H1 (cell line): Measurements from ENCODE around the gene TTLL5. TPM values are rescaled to one million over a fixed set of nuclear protein-coding genes. Genes with fewer than 3 reads are reported as not detected.

Source experiments
- CTCF ChIA-PET: fragments of 300-600 bp; sonication (Branson Sonifier 250); formaldehyde crosslinking; loops from one replicate; lab custom pipeline; 2021; ENCODE audit not compliant: partially characterized antibody; lab: Charles Lee
- POLR2A ChIA-PET: fragments of 300-600 bp; sonication (Branson Sonifier 250); formaldehyde crosslinking; loops from one replicate; lab custom pipeline; 2021; ENCODE audit warnings: inconsistent platforms; ENCODE audit not compliant: partially characterized antibody; lab: Charles Lee
- DNase-seq, 2 experiments: peaks; one replicate each; pipeline versions ENCODE4 v3.0.0 to v3.0.0-alpha.2; 2010 to 2022; ENCODE audit warnings: low spot score in 2 of 2, low read depth in 1 of 2, mixed read lengths in 1 of 2
- FAIRE-seq: peaks from 2 replicates; lab custom pipeline; 2011; peaks lifted over from hg19 to GRCh38; lab: Jason Lieb, UNC
- H2AFZ ChIP-seq: 2 replicates; pipeline ENCODE4 v1.8.1; 2012; ENCODE audit warnings: low read length, inconsistent platforms
- H2AK5ac ChIP-seq: 2 replicates; pipeline ENCODE4 v1.6.1; 2013; ENCODE audit warnings: low read depth, low read length
- H2BK120ac ChIP-seq: replicated peaks from 2 replicates; pipeline ENCODE3; 2013; ENCODE audit warnings: low read depth, low read length, inconsistent platforms
- H2BK12ac ChIP-seq: 2 replicates; pipeline ENCODE4 v1.6.1; 2013; ENCODE audit warnings: low read depth, low read length
- H2BK15ac ChIP-seq: 2 replicates; pipeline ENCODE4 v1.6.1; 2013; ENCODE audit warnings: low read length
- H2BK20ac ChIP-seq: 2 replicates; pipeline ENCODE4 v1.6.1; 2013; ENCODE audit warnings: low read length
- H2BK5ac ChIP-seq: 2 replicates; pipeline ENCODE4 v1.6.1; 2013; ENCODE audit warnings: low read depth, low read length
- H3K14ac ChIP-seq: 2 replicates; pipeline ENCODE4 v1.6.1; 2013; ENCODE audit warnings: inconsistent platforms; ENCODE audit not compliant: insufficient read length
- H3K18ac ChIP-seq: 2 replicates; pipeline ENCODE4 v1.6.1; 2013; ENCODE audit warnings: low read length; ENCODE audit errors: extremely low read depth
- H3K23ac ChIP-seq: 2 replicates; pipeline ENCODE4 v1.6.1; 2013; ENCODE audit warnings: inconsistent platforms; ENCODE audit not compliant: insufficient read length
- H3K23me2 ChIP-seq: 2 replicates; pipeline ENCODE4 v1.6.1; 2013; ENCODE audit warnings: low read depth, low read length
- H3K27ac ChIP-seq: 2 replicates; pipeline ENCODE4 v1.6.1; 2011; ENCODE audit warnings: low read depth, low read length, inconsistent platforms
- H3K27me3 ChIP-seq, 4 experiments: replicated peaks in 1 of 4; 1 replicate in 1 of 4; 2 replicates in 3 of 4; pipeline versions ENCODE4 v1.6.1 to v1.8.1; 2011 to 2013; ENCODE audit warnings: low read length in 3 of 4, mild to moderate bottlenecking in 3 of 4, inconsistent platforms in 2 of 4, mixed read lengths in 2 of 4, moderate library complexity in 1 of 4; ENCODE audit not compliant: control insufficient read depth in 3 of 4, insufficient read depth in 3 of 4; ENCODE audit errors: extremely low read depth in 1 of 4
- H3K36me3 ChIP-seq, 4 experiments: 2 replicates each; pipeline versions ENCODE4 v1.6.1 to v1.8.1; 2011 to 2013; ENCODE audit warnings: mild to moderate bottlenecking in 4 of 4, low read length in 3 of 4, moderate library complexity in 2 of 4, control low read depth in 1 of 4, inconsistent platforms in 1 of 4; ENCODE audit not compliant: insufficient read depth in 4 of 4, control insufficient read depth in 2 of 4
- H3K4ac ChIP-seq: replicated peaks from 2 replicates; pipeline ENCODE3; 2013; ENCODE audit warnings: low read length, low read depth, mixed read lengths, inconsistent platforms; ENCODE audit not compliant: insufficient read length
- H3K4me1 ChIP-seq, 4 experiments: replicated peaks in 1 of 4; 1 replicate in 1 of 4; 2 replicates in 3 of 4; pipeline versions ENCODE4 v1.6.1 to v1.8.1; 2011 to 2013; ENCODE audit warnings: low read length in 3 of 4, inconsistent platforms in 2 of 4, mixed read lengths in 1 of 4; ENCODE audit not compliant: insufficient read depth in 4 of 4, control insufficient read depth in 3 of 4
- H3K4me2 ChIP-seq, 2 experiments: 2 replicates each; pipeline versions ENCODE4 v1.6.1 to v1.8.1; 2011 to 2013; ENCODE audit warnings: low read depth in 2 of 2, low read length in 2 of 2, control low read depth in 1 of 2, inconsistent platforms in 1 of 2, mild to moderate bottlenecking in 1 of 2; ENCODE audit not compliant: insufficient read depth in 1 of 2
- H3K4me3 ChIP-seq, 4 experiments: fragments of 200-600, 300-600 bp in 1 of 4; sonication (generic), shearing (Covaris generic), sonication (Bioruptor Twin) in 1 of 4; 2 replicates each; pipeline versions ENCODE4 v1.5.1 to v1.8.1; 2011 to 2016; ENCODE audit warnings: low read length in 4 of 4, low read depth in 3 of 4, control low read depth in 2 of 4, inconsistent platforms in 2 of 4, mild to moderate bottlenecking in 2 of 4, mixed read lengths in 1 of 4, moderate library complexity in 1 of 4; ENCODE audit not compliant: insufficient read depth in 2 of 4; ENCODE audit errors: extremely low read depth in 1 of 4
- H3K56ac ChIP-seq: replicated peaks from 2 replicates; pipeline ENCODE3; 2013; ENCODE audit warnings: low read depth, mild to moderate bottlenecking, mixed read lengths, low read length, inconsistent platforms; ENCODE audit not compliant: insufficient read length
- H3K79me1 ChIP-seq: 2 replicates; pipeline ENCODE4 v1.6.1; 2013; ENCODE audit warnings: low read depth, low read length, control low read depth
- H3K79me2 ChIP-seq, 2 experiments: 2 replicates each; pipeline versions ENCODE4 v1.6.1 to v1.8.1; 2012 to 2013; ENCODE audit warnings: low read length in 2 of 2, mild to moderate bottlenecking in 2 of 2, inconsistent platforms in 1 of 2; ENCODE audit not compliant: insufficient read depth in 2 of 2, control insufficient read depth in 1 of 2
- H3K9ac ChIP-seq, 4 experiments: replicated peaks in 1 of 4; 1 replicate in 1 of 4; 2 replicates in 3 of 4; pipeline versions ENCODE4 v1.6.1 to v1.8.1; 2011 to 2013; ENCODE audit warnings: low read depth in 3 of 4, low read length in 3 of 4, control low read depth in 2 of 4, mild to moderate bottlenecking in 2 of 4, moderate library complexity in 2 of 4, inconsistent platforms in 1 of 4; ENCODE audit errors: extremely low read depth in 1 of 4
- H3K9me3 ChIP-seq, 2 experiments: 2 replicates each; pipeline versions ENCODE4 v1.6.1 to v1.8.1; 2012 to 2013; ENCODE audit warnings: mild to moderate bottlenecking in 2 of 2, moderate library complexity in 2 of 2, control low read depth in 1 of 2, inconsistent platforms in 1 of 2, low read depth in 1 of 2, low read length in 1 of 2, mixed read lengths in 1 of 2; ENCODE audit not compliant: insufficient read depth in 2 of 2
- H4K20me1 ChIP-seq, 2 experiments: replicated peaks in 1 of 2; 2 replicates each; pipeline versions ENCODE3 to v1.8.1; 2011 to 2013; ENCODE audit warnings: inconsistent platforms in 2 of 2, low read length in 2 of 2, mild to moderate bottlenecking in 1 of 2; ENCODE audit not compliant: insufficient read depth in 2 of 2, control insufficient read depth in 1 of 2
- H4K5ac ChIP-seq: 2 replicates; pipeline ENCODE4 v1.6.1; 2013; ENCODE audit warnings: low read length, low read depth, mixed read lengths, inconsistent platforms; ENCODE audit not compliant: insufficient read length
- H4K8ac ChIP-seq: 2 replicates; pipeline ENCODE4 v1.8.0; 2013; ENCODE audit warnings: mild to moderate bottlenecking, moderate library complexity, low read length, inconsistent platforms; ENCODE audit not compliant: insufficient read depth; ENCODE audit errors: extremely low read depth
- H4K91ac ChIP-seq: replicated peaks from 2 replicates; pipeline ENCODE3; 2013; ENCODE audit warnings: low read length, mixed read lengths, inconsistent platforms; ENCODE audit not compliant: insufficient read length
- ASH2L ChIP-seq: fragments of 200-600, 300-600 bp; sonication (generic); IDR thresholded peaks from one replicate; pipeline ENCODE4 v1.7.1; 2017; ENCODE audit warnings: low read length
- ATF3 ChIP-seq: IDR thresholded peaks from 2 replicates; pipeline ENCODE4 v1.6.1; 2011; ENCODE audit warnings: low read depth, mild to moderate bottlenecking, low read length; ENCODE audit not compliant: insufficient read depth
- BRCA1 ChIP-seq: IDR thresholded peaks from 2 replicates; pipeline ENCODE4 v1.6.1; 2012; ENCODE audit warnings: low read depth, low read length, improper control_type of control experiment
- CHD1 ChIP-seq: IDR thresholded peaks from 2 replicates; pipeline ENCODE4 v1.6.1; 2012; ENCODE audit warnings: low read depth, low read length, improper control_type of control experiment
- RFX5 ChIP-seq: IDR thresholded peaks from 2 replicates; pipeline ENCODE4 v1.6.1; 2011; ENCODE audit warnings: low read depth, low read length, improper control_type of control experiment, borderline replicate concordance
- WGBS, 2 experiments: shearing (Covaris generic) in 1 of 2; methylation state at CpG; one replicate each; pipeline versions ENCODE4 v1.1.6 to v1.1.7; 2013 to 2015; ENCODE audit warnings: low lambda C conversion rate in 2 of 2, mixed read lengths in 2 of 2, inconsistent platforms in 1 of 2, low coverage in 1 of 2, missing lambda C conversion rate in 1 of 2; ENCODE audit not compliant: insufficient replicate concordance in 2 of 2, insufficient coverage in 1 of 2, insufficient read length in 1 of 2; ENCODE audit errors: extremely low coverage in 1 of 2, missing lambda C conversion rate in 1 of 2; 5-methylcytosine and 5-hydroxymethylcytosine counted together
- polyA plus RNA-seq, 7 experiments: library from polyadenylated mRNA; depleted of rRNA in 3 of 7; stranded (reverse) in 5 of 7; unstranded in 2 of 7; fragments of >200 nt in 5 of 7; fragments of 200-250 nt in 2 of 7; gene quantifications; 1 replicate in 5 of 7; 2 replicates in 1 of 7; 4 replicates in 1 of 7; pipeline versions ENCODE4 v1.2.1 to v1.2.3, GENCODE V29; 2011 to 2013; ENCODE audit warnings: missing spikeins in 2 of 7, mixed read lengths in 2 of 7
- total RNA-seq: library from RNA; stranded (reverse); fragmentation: NEBNext Ultra II Directional; extraction: Animal tissue kit (Norgen Biotek cat#: 25700); gene quantifications from 2 replicates; pipeline ENCODE4 v1.2.1, GENCODE V29; 2021
- TF ChIP-seq, protein P1 (sequence below): IDR thresholded peaks from 2 replicates; pipeline ENCODE4 v1.6.1; 2012; ENCODE audit warnings: inconsistent platforms

TTLL5 gene
- total and polyA plus RNA-seq, 2 of the 8 experiments (the other 6 are each of a cell fraction or from before 2014, with no cell fraction given) = 16.1 to 45.9 TPM

DNA sequence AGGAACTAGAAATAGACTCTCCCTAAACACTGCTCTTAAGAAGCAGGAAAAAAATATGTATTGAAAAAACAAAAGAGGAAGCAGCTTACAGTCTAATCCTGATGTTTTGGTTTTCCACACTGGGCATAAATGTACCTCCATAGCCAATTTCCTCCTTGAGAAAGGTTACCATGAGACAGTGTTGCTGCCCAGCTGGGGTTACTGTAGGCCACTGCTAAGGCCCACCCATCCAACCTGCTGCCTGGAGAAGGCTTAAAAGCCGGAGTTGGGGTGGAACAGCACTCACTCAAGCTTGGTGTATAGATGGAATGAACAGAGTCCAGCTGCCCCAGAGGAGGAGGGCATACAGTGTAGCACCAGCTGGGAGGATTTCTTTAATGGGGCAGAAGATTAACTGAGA, 41.5 kb upstream of the TTLL5 start:
- Histone ChIP-seq H2AFZ (no peak overlapping the region), H3K23me2 (peaks cover 2% of the 10 kb centered on the region; the same call in 1 of the 2 replicates), H3K14ac (no peak overlapping the region), H3K27me3 (no peaks in the 10 kb centered on the region), H4K20me1 (no peaks in the 10 kb centered on the region), H3K18ac (no peak overlapping the region), H4K8ac (no peak overlapping the region), H3K79me2 (no peaks in the 10 kb centered on the region), H3K23ac (no peak overlapping the region), H4K91ac (no peak overlapping the region), H2BK5ac (no peak overlapping the region), H3K79me1 (no peaks in the 10 kb centered on the region), H3K4me1 (no peaks in the 10 kb centered on the region), H3K56ac (peak overlapping the region; percentile 20), H3K9ac (no peak overlapping the region), H3K4ac (no peak overlapping the region), H2AK5ac (no peak overlapping the region), H3K9me3 (no peaks in the 10 kb centered on the region), H2BK120ac (no peak overlapping the region), H2BK20ac (no peak overlapping the region), H4K5ac (no peak overlapping the region), H3K27ac (no peak overlapping the region), H3K4me3 (no peak overlapping the region), H3K4me2 (no peak overlapping the region), H2BK12ac (no peak overlapping the region), H3K36me3 (no peaks in the 10 kb centered on the region), H2BK15ac (no peak overlapping the region)
- no peak for FAIRE-seq
- WGBS, 2 experiments = 80% methylated on average over 1 of the region's 1 CpG; no CpG with 5 or more reads in 1 of the 2 experiments
- POLR2A ChIA-PET = interaction anchor here (0.7 kb wide), 1 partner anchor 12 kb away, joined by 3 read pairs; no protein-coding TSS in a partner anchor
- TF ChIP-seq ASH2L = no peak
- no peak for TF ChIP-seq CHD1
- TF ChIP-seq ATF3 = no peak
- TF ChIP-seq, protein P1, sequence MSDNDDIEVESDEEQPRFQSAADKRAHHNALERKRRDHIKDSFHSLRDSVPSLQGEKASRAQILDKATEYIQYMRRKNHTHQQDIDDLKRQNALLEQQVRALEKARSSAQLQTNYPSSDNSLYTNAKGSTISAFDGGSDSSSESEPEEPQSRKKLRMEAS = no peak
- no peak for TF ChIP-seq RFX5
- no peak for TF ChIP-seq BRCA1
- DNase-seq = no peak
- CTCF ChIA-PET = interaction anchor here (0.9 to 2.0 kb wide), 5 partner anchors 8 to 37 kb away, joined by 3 to 9 read pairs (median 4); no protein-coding TSS in a partner anchor
